Superior temporal gyrus (tissue), 1 donor: ENCODE measurements around the gene TRIO.
"Not testable (repeated sequence)": the region's sequence is repeated elsewhere in the genome, so short reads cannot be mapped to it uniquely, and the experiment has no call there.

Source experiments
- DNase-seq: peaks from one replicate; pipeline ENCODE4 v3.0.0-alpha.2; 2016; ENCODE audit errors: extremely low spot score

Gene TRIO

DNA sequence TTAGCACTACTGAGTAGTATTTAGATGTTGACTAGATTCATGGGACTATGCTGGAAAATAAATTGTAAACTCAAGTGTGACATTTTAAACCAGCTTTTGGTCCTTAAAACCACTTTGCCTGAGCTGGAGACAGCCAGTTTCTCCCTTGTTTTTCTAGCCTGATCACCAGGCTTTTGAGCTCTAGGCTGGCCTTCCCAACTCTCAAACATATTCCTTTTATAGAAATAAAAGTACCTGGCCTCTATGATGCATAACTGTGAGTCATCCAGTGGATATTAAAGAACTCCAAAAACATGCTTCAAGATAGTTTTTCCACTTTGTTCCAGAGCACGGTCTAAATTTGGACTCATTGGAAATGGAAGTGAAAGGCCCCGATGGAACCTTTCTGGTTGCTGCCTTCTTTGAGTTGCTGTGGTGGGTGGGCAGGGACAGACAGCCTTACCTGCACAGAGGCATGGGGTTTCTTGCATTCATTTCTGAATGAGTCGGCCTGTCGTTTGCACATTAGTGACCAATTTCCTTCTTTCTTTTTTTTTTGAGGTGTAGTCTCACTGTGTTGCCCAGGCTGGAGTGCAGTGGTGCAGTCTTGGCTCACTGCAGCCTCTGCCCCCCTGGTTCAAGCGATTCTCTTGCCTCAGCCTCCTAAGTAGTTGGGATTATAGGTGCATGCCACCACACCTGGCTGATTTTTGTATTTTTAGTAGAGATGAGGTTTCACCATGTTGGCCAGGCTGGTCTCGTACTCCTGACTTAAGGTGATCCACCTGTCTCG lies 43.1 kb downstream of the TRIO start:
- DNase-seq = peak; percentile 53

DNA sequence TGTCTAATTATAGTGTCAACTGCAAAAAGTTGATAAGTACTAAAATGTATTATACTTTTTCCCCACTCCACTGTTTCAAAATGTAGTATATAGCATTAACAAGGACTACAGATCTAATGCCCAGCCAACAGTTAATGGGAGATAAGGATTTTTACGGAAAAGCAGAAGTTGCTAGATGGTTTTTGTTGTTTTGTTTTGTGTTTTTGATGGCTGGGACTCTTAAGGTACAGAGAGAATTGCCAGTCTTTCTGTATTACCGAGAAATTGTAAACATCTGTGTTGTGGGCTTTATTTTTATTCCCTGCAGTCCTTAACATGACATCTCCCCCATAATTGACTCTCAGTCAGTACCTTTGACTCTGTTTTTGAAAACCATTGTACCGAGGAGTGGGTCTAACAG lies 44.0 kb downstream of the TRIO start:
- DNase-seq = no peak

DNA sequence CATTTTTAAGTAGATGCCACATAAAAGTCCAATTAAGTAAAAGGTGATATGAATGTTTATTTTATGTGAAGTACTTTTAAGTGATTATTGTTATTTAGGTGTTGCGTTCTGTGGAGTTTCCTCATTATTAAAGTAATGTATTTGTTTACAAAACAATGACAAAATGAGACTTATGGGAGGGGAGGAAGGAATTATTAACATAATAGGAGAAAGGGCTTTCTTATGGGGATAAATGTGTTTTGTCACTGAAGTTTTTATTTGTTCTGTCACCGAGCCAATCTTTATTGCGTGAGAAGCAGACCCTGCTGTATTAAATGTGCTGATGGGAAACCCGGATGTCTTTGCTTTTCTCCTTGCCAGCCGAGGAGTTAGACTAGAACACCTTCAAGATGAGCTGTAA lies 44.5 kb downstream of the TRIO start:
- no peak for DNase-seq

DNA sequence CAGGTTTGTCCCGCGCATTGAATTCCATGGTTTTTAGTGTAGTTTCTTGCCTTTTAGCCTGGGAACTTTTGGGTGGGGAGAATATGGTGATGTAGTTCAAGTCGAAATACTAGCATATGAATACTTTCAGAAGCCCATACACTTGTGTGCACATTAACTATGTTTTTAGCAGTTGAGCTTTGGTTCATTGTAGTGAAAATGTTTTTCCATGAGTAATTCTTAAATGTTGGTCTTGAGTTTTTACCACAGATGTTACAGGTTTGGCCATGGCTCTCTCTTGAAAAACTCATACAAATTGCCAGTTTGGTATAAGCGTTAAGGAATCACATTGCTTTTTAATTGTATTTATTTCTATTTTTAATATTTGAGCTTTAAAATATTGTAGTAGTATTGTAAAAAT lies 45.6 kb downstream of the TRIO start:
- no peak for DNase-seq

DNA sequence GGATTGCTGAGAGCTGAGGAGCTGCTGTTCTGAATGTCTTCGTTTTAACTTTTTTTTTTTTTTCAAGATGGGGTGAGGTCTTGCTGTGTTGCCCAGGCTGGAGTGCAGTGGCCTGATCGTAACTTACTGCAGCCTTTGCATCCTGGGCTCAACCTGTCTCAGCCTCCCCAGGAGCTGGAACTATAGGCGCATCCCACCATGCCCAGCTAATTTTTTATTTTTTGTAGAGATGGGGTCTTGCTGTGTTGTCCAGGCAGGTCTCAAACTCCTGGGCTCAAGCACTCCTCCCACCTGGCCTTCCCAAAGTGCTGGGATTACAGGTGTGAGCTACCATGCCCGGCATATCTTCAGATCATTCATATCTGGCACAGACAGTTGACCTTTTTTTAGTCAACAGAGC lies 46.5 kb downstream of the TRIO start:
- no peak for DNase-seq

DNA sequence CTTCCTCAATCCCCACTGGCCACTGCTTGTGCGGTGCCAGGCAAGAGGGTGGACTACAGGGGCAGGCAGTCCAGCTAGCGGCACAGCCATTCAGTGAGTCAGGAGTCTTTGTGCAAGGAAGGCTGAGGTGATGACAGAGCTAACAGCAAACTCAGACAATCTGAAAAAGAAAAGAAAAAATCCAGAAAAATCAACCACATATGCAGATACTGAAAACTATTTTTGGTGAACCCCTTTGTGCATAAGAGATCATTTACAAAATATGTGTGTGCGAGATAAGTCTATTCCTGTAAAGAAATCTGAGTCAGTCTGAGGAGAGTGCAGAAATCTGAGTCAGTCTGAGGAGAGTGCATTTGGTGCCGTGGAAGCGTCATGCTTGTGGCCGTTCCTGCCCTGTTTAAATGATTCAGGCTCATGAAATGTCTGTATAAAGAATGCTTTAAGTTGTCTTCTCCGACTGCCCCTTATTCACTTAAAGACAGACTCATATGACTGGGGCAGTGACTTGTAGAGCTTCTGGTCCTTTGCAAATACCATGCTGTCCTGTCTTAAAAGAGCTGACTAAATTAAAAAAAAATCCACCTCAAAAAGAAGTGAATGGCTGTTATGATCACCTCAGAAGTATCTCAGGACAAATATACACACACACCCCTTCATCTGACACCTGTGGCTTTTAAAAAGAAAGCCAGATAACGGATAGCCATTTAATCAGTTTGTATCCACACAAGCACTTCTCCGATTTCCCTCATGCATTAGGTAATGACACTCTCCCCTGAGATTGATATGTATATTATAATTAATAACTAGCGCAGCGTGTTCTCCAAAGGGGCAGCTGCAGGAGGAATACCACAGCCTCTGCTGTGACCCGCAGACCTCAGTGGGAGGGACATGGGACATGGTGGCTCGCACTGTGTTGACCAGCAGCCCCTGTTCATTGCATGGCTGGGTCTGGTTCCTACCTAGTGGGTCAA lies 47.3 kb downstream of the TRIO start:
- peak; percentile 70 for DNase-seq

DNA sequence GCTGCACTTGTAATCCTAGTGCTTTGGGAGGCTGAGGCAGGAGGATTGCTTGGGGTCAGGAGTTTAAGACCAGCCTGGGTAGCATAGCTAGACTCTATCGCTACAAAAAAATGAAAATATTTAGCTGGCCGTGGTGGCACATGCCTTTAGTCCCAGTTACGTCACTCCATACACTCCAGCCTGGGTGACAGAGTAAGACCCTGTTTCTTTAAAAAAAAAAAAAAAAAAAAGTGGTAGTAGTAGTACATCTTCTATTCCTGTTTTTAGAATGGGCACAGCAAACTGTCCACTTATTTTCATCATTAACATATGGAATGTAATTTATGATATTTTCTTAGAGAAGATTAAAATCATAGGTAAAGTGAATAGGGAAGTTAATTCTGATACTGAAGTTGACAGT lies 48.2 kb downstream of the TRIO start:
- no peak for DNase-seq

DNA sequence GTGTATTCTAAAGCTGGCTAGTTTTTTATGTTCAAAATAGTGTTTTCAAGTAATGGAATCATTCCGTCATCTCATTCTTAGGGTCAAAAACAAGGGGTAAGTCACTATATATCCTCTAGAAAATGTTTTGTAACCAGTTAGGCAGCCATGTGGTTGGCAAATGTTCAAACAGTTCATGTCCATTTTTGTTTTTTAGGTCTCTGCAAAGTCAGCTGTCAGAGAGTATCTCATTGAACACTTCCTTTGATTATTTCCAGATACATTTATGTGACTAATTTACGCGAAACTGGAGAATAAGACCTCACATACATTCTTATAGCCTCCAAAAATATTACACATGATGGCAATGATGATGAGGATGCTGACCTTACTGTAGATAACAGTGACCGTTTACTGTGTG lies 50.4 kb downstream of the TRIO start:
- no peak for DNase-seq

DNA sequence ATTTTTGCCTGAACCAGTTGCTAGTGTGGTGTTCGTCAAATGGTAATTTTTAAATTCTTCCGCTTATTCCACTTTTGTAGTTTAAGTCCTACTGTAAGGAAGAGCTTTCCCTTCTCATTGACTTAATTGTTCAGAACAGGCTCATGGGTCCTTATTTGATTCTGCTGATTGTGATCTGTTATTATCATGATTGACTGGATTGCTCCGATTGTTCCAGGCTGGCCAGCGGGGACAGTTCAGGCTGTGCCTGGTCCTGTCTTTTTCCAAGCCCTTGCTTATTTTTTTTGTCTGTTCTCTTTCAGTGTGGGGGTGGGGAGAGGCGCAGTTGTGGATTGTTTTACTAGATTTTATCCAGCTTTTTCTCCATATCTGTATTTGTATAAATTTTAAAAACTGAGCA lies 52.4 kb downstream of the TRIO start:
- no peak for DNase-seq

DNA sequence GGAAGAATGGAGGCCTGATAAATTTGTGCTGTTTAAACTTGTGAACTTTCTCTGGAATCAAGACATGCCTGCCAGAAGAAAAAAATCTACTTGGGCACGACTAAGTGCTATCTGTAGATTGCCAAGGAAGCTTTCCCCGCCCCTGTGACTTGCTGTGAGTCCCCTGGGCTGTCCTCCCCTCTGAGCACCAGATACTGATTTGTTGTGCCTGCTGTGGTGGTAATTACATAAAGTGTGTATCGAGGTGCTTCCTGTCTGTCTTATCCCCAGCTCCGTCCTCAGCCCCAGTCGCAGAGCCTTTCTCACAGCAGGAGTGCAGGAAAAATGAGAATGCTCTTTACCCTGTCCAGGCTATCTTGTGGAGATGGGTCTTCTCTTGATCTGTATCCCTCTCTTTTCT lies 53.9 kb downstream of the TRIO start:
- no peak for DNase-seq

DNA sequence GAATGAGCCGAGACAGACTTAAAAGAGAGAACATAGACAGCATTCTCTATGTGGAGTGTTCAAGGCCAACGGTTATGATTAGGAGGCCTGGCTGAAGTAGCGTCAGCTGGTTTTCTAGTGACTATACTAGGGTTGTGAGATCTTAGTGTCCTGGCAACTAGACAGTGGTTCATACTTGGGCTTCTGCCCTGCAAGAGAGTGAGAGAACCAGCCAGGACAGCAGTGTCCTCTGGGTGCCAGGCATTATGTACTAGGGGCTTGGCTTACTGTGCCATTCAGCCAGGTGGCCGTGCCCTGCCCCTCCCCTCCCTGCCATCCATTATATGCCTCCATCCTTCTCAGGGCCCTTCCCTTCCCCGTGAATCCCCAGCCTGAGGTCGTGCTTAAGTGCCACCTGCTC lies 56.8 kb downstream of the TRIO start:
- DNase-seq = no peak

DNA sequence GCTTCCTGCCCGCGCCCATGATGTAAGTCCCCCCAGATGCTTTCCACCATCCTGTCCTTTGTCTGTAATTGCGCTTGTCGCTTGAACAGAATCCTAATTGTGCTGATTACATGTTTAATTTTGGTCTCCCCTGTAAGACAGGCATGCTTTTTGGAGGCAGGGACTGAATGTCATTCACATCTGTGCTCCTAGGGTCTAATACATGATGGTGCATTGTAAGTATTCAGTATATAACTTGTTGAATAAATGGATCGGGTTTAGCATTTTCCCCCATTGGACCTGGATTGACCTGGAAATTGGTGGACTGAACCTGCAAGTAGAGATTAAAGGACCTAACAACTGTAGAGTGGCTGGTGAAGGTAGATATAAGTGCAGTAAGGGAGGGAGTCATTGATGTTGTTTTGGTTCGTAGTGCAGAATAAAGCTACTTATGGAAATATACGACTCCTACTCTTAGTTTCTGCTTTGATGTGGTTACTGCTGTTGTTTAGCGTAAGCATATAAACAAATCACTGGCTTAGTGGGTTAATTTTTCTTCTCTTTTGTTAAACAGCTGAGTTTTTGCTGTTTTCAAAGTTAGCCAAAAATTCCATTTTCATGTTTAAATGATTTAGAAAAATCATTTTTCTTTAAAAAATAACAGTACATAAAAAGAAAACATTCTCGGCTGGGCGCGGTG lies 57.3 kb downstream of the TRIO start:
- DNase-seq = no peak

DNA sequence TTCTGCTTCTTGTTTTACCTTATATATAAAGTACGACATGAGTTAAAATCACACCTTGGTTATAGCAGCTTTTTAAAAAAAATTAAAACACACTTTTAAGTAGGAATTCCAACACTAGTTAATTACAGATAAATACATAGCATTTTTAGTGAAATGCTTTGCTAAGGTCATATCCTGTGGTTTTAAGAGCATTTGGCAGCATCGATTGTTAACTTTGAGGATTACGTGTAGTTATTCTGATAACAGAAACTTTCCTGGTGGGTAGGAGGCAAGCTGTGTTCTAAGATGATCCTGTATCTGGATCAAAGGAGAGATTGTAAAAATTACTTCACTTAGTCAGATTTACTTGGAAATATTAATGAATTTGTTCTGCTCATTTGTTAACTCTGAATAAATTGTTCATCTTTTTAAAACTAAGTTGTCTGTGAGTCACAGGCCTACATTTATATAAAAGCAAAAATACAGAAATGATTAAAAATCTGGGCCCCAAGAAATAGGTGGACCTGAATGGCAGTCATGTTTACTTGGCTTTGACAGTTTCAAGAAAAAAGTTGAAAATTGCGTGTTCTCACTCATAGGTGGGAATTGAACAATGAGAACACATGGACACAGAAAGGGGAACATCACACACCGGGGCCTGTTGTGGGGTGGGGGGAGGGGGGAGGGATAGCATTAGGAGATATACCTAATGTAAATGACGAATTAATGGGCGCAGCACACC lies 58.3 kb downstream of the TRIO start:
- no peak for DNase-seq

DNA sequence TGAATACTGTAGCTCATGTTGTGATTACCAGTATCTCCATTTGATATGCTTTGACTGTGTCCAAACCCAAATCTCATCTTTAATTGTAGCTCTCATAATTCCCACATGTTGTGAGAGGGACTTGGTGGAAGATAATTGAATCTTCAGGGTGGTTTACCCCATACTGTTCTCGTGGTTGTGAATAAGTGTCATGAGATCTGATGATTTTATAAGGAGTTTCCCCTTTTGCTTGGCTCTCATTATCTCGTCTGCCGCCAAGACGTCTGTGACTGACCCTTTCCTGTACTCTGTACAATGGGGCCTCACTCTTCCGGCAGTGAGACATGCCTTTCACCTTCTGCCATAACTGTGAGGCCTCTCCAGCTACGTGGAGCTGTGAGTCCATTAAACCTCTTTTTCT lies 59.3 kb downstream of the TRIO start:
- no peak for DNase-seq

DNA sequence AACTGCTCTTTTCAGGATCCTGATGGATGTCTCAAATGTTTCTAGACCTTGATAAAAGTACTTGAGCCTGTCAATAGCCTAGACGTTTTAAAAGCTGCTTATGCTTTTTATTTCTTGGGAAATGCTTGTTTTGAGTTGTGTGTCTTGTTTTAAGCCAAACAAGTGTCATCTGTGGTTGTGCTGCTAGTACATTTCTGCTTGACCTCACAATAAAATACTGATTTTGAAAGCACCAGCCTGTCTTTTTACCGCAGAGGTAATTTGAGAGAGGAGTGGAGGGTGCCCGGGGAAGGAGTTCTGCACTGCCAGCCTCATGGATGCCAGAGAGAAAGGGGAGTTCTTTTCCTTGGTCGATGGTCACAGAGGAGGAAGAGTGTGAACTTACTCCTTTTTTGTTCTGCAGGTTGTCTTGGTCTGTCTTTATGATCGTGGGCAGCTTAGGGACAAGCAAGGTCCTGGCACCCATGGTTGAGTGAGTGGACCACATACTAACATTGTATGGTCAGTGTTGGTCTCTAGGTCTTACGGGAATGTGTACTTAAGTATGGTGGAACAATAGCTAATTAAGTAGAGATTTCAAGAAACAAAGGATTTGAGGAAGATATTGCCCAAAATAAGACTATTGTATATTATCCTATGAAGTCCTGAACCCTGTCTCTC lies 61.0 kb downstream of the TRIO start:
- DNase-seq = no peak

DNA sequence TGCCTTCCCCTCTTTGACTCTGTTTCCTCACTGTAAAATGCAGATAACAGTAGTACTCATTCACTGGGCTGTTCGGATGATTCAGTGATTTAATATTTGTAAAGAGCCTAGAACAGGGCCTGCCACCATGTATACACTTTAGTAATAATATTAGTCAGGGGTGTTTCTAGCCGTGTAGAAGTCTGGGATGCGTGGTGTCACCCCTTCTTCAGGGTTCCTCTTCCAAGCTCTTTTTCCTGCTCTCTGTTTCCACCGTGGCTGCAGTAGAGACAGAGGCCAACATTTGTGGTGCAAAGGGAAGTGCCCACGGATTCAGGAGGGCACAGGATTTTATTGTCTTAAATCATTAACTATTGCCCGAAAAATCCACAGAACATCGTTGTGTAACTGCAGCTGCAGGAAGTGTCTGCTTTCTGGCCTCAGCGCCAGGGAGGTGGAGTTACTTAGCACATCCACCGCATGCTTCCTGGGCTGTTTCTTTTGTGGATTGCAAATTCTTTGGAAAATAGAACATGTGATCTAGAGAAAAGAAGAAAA lies 61.7 kb downstream of the TRIO start:
- DNase-seq = peak; percentile 59

DNA sequence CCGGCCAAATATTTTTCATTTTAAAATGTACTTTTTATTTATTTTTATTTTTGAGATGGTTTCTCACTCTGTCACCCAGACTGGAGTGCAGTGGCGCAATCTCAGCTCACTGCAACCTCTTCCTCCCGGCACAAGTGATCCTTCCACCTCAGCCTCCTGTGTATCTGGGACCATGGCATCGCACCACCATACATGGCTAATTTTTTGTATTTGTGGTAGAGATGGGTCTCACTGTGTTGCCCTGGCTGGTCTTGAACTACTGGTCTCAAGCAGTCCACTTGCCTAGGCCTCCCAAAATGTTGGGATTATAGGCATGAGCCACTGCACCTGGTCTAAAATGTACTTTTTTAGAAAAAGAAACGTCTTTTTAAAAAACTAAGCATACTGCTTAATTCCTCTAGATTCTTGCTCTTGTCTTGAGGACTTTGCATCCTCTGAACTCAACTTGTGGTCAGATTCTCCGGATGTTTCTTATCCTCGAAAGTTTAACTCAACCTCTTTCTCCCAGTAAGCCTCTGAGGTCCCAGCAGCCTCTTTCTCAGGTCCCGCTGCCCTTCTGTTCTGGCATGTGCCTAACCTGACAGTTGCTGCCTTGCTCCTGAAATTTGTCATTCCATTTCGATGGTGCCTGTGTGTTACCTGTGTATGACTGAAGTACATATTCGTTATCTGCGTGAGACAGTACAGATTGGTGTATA lies 63.0 kb downstream of the TRIO start:
- DNase-seq = no peak

DNA sequence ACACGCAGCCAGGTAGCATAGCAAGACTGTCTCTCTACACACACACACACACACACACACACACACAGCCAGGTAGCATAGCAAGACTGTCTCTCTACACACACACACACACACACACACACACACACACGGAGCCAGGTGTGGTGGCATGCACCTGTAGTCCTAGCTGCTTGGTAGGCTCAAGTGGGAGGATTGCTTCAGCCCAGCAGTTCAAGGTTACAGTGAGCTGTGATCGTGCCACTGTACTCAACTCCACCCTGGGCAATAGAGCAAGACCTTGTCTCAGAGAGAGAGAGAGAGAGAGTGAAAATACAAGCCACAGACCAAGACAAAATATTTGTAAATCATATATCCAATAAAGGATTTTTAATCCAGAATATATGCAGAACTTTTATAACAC lies 64.3 kb downstream of the TRIO start:
- not testable (repeated sequence) for DNase-seq

DNA sequence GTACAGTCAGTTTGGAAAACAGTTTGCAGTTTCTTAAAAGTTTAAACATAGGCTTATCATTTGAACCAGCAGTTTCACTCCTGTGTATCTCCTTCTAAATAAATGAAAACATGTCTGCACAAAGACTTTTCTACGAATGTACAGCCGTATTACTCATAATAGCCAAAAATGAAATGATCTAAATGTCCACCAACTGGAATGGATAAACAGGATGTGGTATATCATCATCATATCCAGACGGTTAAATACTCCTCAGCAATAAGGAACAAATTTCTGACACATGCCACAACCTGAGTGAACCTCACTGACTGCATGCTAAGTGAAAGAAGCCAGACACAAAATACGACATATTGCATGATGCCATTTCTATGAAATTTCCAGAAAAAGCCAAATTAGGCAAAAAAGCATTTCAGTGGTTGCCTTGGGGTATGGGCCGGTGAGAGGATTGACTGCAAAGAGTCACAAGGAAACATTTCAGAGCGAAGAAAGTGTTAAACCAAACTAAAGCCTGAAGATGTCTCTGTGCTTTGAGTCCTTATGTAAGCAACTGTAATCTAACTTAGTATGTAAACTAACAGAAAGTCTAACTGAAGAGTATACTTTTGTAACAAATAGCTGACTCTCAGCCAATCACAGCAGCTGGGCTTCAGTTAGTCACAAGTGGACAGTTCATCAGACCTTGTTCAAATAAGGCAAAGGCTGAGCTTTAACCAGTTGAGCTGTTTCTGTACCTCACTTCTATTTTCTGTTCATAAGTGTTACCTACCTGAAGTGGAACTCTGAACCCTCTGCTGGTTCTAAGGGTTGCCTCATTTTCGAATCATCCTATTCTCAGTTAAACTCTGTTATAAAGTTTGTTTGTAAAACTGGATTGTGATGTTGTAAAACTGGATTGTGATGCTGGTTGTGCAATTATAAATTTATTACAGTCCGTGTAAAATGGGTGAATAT lies 65.2 kb downstream of the TRIO start:
- DNase-seq = no peak
